Measurements from ENCODE around the gene MRPS22.
"Not testable (repeated sequence)": the region's sequence is repeated elsewhere in the genome, so short reads cannot be mapped to it uniquely, and the experiment has no call there.

Gene MRPS22

DNA sequence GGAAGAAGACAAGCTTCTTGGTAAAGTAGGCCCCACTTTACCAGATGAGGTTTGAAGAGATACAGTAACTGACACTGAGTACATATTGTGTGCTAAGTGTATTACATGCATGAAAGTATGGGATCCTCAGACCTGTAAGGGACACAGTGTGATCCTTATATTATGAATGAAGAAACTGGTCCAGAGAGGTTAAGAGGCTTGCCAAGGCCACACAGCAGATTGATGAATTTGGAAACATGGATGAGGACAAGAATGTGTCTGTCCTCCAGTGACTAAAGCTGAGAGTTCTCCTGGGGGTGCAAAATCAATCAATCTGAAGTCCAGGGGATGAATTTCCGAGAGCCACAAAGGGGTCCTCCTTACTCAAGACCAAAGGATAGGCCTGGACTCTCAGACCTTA lies 31.4 kb upstream of the MRPS22 start:
- DNase-seq (ENCODE audit: low read depth), result no peak

DNA sequence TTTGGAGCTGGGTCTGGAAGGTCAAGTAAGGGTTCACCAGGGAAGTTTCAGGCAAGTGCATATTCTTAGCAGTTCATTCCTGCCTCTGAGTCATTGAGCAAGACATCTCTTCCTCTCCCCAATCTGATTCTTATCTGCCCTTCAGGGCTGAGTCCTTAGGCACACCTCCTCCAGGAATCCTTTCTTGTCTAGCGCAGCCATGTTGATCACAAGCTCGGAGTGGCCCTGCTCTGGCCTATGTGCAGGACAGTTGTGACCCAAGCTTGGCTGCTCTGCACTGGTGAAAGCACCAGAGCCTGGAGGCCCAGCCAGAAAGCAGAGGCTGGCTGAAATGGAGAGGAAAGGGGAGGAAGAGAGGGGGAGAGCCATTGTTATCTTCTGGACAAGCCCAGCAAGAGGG lies 30.9 kb upstream of the MRPS22 start:
- DNase-seq (ENCODE audit: low read depth), result peak; percentile 88

DNA sequence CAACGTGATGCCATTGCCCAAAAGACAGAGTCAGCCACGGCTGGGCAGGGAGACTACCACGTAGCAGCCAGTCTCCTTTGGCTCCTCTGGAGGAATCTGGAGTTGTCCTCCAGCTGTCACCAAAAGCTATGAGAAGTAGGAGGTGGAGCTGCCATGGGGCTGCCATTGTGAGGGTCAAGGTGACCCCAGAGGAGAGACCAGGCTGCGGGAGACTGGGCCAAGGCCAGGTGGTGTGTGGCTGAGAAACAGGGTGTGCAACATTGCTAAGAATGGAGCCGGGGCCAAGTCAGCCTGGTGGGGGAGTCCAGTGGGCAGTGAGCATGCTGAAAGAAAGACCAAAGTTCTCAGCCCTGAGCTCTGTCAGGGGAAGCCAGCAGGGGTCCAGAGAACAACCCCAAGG lies 29.9 kb upstream of the MRPS22 start:
- DNase-seq (ENCODE audit: low read depth), result no peak

DNA sequence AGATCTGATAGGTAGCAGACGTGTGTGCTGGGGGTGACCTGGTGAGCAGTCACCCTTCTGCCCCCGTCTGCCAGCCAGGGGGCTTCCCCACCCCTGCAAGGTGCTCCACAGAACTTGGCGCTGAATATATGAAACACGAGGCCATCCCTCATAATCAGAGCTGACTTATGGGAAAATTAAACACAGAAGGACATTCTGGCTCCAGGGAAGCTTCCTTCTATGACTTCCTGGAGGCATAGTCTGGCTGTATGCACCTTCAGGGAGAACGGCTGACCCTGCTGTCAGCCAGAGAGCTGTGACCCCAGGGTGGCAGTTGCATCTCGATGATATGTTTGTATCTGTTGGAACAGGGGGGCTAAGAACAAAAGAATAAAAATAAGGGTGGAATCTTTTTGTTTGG lies 26.6 kb upstream of the MRPS22 start:
- no peak for DNase-seq (ENCODE audit: low read depth)

DNA sequence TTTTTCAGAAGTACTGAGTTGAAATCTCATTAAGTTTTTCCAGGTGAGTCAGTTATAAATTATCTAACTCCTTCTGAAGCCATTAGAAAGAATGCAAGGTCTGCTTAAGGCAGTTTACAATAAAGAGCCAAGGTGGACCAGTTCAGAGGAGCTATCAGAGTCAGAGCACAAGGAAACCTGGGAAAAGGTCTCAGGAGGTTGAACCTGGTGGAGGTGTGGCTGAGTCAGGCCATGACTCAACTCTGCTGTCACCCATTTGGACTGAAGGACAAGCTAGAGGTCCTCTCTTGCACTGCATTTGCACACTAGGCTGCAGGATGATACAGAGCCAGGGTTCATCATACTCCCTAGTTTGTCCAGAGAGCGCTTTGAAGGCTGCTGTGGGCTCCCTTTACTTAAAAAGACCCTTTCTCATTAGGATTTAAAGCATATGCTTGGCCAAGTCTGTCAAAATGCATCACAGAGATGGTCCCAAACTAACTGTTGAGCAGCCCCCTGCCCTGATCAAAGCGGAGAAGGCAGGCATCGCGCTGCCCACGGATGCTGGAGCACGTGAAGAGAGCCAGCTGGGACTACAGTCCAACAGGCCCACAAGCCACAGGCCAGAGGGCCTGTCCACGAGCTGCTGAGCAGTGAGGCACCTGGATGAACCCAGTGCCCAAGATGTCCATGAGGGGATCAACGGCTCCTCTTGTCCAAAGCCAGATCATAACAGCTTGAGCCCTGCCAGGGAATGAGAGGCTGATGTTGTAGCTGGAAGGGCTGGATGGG lies 26.0 kb upstream of the MRPS22 start:
- DNase-seq (ENCODE audit: low read depth), result no peak

DNA sequence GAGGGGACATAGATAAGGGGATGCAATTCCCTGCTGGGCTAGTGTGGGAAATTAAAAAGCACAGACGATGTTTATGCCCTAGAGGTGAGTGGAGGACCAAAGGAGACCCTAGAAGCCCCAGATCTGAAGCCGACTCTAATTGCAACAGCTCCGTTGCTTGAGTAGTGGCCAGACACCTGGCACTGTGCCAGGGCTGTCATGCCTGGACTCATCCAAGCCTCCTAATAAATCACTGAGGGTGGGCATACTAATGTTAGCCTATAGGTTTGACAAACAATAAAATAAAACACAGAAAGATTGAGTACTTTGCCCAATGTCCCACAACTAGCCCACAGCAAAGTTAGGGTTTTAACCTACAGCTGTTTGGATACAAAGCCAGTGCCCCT lies 25.4 kb upstream of the MRPS22 start:
- DNase-seq (ENCODE audit: low read depth), result no peak

DNA sequence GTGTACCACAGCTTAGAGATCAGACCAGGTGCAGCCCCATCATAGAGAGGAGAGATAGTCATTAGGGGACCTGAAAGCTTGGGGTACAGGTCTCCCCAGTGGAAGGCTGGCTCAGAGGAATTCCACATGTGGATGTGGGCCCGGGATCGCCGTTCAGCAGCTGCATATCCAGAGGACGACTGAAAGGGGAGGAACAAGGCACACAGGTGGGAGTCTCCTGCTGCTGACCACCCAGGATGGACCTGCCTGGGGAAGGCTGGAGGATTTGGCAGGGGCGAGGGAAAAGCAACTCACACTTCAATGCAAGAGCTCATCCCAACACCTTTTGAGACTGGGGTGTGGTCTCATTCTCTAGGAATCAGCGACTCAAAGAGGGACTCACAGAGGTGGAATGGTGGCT lies 25.0 kb upstream of the MRPS22 start:
- DNase-seq (ENCODE audit: low read depth), result no peak

DNA sequence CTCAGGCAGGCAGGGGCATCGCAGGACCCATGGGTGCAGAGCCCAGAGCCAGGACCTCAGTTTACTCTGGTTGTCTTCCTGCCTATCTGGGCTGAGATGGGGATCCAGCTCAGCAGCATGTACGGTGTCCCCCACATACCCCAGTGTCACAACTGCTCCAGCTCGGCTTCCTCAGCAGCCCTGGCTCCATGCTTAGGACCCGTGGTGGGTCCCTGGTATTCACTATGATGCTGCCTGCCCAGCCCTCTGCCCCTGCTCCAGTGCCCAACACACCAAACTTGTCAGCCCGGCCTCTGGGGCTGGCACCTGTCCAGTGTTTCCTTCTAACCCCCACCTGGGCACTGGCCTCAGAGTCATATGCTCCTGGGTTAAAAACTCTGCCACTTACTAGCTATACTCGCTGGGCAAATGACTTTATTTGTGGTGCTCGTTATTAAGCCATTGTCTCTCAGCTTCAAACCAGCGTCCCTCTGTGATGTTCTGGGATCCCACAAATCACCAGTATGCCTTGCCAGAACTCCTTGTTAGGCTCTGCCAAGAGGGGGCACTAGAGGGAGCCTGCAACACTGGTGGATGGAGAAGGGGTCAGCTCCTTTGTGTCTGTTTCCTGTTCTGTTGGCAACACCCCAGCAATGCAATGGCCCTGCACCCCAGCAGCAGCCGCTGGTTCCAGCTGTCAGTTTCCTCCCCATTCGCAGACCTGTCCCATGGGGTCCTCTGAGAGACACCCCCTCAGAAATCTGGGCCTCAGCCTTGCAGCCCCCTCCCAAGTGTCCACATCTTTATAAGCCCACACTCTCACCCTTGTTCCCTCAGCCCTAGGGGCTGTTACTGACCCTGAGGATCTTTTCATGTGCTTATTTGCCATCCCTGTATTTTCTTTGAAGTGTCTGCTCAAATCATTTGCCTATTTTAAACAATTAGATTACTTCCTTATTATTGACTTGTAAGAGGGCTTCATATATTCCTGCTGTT lies 24.1 kb upstream of the MRPS22 start:
- DNase-seq (ENCODE audit: low read depth), result no peak

DNA sequence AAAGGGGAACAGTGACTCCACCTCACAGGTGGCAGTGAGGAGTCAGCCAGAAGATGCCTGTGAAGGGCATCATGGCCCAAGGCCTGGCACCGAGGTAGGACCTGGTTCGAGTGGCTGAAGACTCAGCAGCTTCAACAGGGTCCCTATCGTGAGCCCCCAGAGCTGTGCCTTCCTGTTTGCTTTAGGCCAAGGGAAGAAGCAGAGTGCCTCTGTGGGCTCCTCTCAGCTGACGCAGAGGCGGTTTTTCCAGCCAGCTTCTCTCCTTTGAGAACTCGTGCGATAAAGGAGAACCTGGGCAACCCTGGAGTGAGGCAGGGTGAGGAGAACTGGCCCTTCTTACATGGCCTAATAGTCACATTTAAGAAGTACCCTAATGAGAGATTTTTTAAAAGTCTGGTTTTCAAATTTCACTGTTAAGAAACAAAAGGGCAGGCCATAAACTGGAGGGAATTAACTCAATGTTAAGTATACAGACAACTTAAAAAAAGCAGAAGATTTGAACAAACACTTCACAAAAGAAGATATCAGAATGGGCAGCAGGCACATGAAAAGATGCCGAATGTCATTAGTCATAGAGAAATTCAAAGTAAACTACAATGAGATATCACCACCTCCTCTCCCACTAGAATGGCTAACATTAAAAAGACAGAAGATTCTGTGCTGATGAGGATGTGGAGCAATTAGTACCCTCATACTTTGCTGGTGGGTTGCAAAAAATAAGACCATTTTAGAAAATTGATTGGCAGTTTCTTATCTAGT lies 23.1 kb upstream of the MRPS22 start:
- no peak for DNase-seq (ENCODE audit: low read depth)

DNA sequence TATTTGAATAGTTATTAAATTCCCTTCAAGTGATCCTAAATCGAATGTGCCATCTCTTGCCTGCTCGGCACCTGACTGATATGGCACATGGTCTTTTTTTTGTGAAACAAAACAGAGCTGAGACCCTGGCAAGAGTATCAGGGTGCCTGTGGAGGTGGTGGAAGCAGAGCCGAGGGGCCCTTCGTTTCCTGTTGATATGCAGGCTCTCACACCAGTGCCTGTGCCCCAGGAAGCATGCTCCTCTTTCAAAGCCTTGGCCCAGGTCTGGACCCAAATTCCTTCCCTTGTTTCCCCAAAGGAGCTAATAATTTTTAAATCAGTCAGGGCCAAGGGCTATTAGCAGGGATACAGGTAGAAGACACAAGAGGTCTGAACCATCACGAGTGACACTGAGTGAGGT lies 21.5 kb upstream of the MRPS22 start:
- DNase-seq (ENCODE audit: low read depth), result no peak

DNA sequence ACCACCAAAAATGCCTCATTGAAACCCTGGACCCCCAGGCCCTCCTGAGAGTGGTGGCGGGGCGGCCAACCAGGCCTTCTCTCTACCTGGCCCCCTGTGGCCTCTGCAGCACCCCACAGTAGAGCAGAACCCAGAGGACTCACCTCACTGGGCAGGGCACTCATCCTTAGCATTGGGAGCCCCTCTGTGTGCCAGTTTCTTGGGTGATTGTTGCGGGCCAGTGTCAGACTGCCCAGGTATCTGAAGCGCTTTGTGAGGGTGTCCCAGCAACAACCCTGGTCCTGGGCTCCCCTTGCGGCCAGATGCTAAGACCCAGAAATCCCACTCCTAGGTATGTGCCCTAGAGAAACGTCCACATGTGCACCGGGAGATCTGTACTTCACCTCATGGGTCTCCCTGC lies 20.7 kb upstream of the MRPS22 start:
- DNase-seq (ENCODE audit: low read depth), result no peak

DNA sequence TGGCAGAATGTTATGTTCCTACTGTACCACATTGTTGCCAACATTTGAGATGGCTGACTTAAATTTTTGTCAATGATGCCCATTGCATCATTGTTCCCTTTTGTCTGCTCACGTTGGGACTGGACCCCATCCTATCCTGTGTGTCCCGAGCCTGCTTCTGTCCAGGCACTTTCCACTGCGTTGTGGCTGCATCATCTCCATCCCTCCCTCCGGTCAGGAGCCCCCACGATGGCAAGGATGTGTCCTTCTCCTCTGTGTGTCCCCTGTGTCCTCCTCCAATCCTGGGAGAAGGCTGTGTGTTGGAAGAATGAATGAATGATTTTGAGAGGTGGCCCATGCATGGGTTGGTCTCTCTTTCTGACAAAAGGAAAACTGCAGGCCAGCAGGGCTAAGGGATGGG lies 19.4 kb upstream of the MRPS22 start:
- no peak for DNase-seq (ENCODE audit: low read depth)

DNA sequence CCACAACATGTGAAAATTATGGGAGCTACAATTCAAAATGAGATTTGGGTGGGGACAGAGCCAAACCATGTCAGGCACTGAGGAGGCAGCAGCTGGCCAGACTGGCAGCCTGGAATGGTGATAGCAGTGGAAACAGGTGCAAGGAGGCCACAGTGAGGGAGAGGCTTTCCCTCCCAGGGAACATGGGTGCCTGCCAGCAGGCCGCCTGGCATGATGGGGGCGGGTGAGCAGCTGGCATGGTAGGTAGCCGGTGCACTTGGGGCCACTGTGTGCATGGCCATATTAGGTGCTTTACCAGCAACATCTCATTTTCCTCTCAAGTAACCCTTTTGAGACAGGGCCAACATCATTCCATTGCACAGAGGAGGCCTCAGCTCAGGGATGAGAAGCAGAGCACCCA lies 18.3 kb upstream of the MRPS22 start:
- DNase-seq (ENCODE audit: low read depth), result no peak

DNA sequence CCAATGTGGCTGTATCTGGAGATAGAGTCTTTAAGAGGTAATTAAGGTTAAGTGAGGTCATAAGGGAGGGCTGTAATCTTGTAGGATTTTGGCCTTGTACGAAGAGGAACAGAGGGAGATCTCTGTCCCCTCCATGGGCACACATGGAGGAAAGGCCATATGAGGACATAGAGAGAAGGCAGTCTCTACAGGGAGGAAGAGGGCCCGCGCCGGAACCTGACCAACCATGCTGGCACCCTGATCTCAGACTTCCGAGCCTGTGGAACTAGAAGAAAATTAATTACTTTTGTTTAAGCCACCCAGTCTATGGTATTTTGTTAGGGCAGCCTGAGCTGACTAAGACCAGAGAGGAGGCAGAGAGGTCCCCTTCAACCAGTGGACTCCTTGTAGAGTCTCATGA lies 17.7 kb upstream of the MRPS22 start:
- no peak for DNase-seq (ENCODE audit: low read depth)

DNA sequence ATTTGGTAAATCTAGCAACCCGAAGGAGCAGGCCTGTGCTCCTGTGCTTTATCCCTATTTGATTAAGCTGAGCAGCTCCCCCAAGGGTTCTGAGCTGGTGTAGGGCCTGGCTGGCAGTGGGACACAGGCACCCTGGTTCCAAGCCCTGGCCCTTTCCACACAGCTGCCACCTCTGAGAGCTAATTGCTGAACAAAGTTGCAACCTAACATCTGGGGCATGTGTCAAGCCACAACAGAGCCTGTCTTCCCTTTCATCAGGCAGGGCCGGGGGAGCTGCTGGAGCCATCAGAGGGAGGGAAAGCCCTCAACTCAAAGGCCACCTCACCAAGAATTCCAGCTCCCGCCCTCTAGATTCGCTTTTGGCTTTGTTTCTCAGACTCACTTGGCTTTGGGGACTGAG lies 17.1 kb upstream of the MRPS22 start:
- DNase-seq (ENCODE audit: low read depth), result no peak

DNA sequence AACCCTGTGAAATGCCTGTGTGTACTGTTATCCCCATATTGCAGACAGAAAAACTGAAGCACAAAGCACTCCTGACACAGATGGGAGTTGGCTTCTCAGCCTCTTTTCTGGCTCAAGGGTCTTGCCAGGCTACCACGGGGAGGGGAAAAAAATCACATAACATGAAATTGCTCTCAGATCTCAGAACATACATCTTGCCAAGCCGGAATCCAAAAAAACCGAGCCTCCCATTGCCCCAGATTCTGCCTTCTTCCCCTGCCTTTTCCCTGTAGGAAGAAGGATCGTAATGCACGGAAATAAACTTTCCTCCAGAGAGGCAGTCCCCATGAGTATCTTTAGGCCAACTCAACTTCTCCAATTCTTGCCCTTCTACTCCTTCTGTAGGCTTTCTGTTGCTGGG lies 16.6 kb upstream of the MRPS22 start:
- no peak for DNase-seq (ENCODE audit: low read depth)

DNA sequence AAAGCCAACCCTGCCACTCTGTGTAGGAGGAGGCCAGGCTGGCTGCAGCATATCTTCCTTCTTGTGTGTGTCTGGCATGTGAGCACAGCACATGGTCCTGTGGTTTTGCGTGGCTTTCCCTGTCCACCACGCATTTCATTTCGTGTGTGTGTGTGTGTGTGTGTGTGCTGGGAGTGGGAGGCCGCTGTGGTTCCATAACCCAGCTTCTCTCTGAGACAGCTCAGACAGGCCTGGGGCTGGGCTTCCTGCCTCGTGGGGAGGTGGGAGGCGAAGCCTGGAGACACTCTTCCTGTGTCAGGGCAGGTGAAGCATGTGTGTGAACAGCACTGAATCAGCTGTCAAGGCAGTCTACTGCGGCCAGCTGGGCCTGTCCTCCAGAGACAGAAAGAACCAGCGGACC lies 16.0 kb upstream of the MRPS22 start:
- DNase-seq (ENCODE audit: low read depth), result no peak

DNA sequence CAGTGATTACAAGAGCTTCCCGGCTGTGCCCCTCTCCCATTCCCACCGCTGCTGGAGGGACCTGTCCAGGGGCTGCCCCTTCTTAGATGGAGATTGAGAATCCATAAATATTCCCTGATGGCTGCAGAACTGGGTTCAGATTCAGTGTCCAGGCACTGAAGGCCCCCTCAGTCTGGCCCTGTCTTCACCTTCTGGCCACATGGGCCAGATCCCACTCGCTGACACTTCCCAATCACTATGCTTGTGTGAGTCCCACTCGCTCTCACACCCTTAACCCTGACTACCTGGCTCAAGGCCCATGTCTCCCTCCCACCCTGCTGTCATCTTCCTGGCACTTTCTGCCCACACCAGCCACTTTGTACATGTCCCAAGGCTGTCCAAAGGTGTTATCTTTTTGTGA lies 15.5 kb upstream of the MRPS22 start:
- DNase-seq (ENCODE audit: low read depth), result no peak

DNA sequence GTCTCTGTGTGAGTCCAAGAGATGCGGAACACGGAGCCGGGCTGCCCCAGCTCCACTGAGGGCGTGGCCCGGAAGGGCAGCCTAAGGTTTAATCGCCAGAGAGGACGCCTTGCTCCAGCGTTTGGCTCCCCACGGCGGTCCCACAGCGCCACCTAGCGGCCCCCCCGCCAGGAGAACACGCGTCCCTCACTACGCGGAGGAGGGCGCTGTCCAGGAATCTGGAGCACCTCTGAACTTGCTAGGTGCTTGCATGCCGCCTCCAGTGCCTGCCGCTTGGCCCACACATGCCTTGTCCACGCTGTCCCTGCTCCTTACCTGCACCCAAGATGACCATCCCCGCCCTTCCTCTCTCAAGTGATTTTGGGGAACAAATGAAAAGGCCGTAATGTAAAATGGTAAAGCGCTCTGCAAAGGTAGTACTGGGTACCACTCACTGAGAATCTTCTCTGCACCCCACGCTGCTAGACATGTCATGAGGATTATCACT lies 14.4 kb upstream of the MRPS22 start:
- peak; percentile 83 for DNase-seq (ENCODE audit: low read depth)

DNA sequence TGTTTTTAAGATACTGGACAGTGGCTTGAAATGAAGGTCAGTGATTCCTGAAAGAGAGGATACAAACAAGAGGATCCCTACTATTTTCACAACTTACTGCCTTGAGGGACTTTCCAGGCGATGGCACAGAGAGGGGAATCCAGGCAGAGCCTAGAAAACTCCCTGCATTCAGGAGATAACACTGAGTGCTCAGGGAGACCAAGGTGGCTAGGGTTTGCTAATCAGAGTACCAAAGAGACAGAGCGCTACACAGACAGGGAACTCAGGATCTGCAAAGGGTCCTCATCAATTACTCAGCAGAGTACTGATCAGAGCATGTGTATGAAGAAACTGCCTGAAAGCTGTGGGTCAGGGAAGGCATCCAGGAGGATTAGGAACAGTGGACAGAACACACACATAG lies 11.7 kb upstream of the MRPS22 start:
- no peak for DNase-seq (ENCODE audit: low read depth)

DNA sequence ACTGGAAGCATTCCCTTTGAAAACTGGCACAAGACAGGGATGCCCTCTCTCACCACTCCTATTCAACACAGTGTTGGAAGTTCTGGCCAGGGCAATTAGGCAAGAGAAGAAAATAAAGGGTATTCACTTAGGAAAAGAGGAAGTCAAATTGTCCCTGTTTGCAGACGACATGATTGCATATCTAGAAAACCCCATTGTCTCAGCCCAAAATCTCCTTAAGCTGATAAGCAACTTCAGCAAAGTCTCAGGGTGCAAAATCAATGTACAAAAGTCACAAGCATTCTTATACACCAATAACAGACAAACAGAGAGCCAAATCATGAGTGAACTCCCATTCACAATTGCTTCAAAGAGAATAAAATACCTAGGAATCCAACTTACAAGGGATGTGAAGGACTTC lies 9.1 kb upstream of the MRPS22 start:
- not testable (repeated sequence) for DNase-seq (ENCODE audit: low read depth)

DNA sequence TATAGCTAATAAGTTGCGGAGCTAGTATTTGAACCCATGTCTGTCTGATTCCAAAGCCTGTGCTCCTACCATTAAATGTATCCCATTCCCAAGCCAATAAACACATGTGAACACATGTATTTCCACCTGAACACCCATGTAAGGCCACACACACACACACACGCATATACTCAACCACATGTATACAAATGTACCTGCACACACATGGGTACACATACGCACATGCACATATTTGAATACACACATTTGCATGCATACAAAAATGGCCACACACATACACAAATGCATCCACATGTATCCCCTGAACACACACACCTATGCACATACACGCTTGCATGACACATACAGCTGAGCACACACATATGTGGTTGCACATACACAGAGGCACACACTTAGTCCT lies 5.4 kb upstream of the MRPS22 start:
- no peak for DNase-seq (ENCODE audit: low read depth)
